ENCODE measurements around the gene CACNA2D4.

The CACNA2D4 gene

DNA sequence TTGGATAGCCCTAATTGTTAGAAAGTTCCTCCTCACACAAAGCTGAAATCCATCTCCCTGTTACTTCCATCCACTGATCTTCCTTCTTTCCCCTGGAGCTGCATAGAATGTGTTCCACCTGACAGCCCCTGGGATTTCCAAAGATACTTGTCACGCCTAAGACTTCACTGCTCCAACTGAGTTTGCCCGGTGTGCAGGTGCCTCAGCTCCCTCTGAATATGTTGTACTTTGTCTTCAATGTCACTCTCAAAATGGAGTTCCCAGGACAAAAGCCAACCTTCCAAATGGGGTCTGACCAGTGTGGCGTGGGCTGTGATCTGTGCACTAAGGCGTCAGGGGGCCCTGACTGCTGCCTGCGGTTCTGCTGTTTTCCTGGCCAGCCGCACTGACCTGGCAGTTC is 42.8 kb downstream of the CACNA2D4 start:
- TF ChIP-seq, protein P1, sequence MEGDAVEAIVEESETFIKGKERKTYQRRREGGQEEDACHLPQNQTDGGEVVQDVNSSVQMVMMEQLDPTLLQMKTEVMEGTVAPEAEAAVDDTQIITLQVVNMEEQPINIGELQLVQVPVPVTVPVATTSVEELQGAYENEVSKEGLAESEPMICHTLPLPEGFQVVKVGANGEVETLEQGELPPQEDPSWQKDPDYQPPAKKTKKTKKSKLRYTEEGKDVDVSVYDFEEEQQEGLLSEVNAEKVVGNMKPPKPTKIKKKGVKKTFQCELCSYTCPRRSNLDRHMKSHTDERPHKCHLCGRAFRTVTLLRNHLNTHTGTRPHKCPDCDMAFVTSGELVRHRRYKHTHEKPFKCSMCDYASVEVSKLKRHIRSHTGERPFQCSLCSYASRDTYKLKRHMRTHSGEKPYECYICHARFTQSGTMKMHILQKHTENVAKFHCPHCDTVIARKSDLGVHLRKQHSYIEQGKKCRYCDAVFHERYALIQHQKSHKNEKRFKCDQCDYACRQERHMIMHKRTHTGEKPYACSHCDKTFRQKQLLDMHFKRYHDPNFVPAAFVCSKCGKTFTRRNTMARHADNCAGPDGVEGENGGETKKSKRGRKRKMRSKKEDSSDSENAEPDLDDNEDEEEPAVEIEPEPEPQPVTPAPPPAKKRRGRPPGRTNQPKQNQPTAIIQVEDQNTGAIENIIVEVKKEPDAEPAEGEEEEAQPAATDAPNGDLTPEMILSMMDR (IDR thresholded peaks at IDR 0.05; ENCODE audit: borderline replicate concordance, insufficient read depth, low read depth, low read length) = no peak
- no peak overlapping the region for H3K4me3 ChIP-seq (ENCODE audit: low read depth, low read length)

DNA sequence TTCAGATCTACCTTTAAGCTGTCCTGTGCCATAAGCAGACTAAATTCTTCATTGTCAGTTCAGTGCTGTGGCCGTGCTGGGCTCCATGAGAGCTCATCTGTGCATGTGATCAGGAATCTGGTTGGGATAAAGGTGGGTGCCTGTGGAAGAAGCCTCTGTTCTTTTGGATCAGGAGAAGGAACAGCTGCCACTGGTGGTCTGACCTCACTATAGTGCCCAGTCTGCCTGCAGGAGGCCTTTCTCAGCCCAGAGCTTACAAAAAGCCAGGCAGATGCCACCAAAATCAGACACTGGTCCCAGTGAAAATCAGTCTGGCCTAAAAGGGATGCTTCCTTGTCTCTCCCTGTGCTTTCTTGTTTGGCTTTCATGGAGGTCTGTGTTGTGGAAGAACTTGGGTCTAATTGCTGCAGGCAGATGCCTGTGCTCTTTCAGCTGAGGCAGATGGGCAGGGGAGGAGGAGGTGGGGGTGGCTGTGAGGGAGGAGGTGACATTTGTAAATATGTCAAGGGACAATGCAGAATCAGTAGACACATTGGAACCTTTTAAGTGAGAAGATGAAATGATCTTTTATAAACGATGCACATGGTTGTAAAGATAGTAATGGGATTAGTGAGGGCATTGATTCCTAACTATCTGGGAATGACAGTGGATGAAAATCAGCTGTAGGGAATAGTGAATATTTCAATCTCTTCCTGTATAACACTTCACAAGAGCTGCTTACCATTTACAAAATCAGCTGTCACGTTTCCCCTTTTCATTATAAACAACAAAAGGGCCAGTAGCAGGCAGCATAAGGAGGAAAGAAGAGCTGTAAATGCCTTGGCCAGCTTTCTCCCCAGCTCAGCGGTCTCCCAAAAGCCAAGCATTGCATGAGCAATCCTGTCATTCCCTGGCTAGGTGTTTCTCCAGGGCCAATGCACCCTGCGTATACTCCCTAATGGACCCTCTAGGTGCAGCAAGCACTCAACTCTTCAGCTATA is 44.6 kb downstream of the CACNA2D4 start:
- no peak overlapping the region for H3K4me3 ChIP-seq (ENCODE audit: low read depth, low read length)
- TF ChIP-seq, protein P1 (IDR thresholded peaks at IDR 0.05; ENCODE audit: borderline replicate concordance, insufficient read depth, low read depth, low read length) = no peak

DNA sequence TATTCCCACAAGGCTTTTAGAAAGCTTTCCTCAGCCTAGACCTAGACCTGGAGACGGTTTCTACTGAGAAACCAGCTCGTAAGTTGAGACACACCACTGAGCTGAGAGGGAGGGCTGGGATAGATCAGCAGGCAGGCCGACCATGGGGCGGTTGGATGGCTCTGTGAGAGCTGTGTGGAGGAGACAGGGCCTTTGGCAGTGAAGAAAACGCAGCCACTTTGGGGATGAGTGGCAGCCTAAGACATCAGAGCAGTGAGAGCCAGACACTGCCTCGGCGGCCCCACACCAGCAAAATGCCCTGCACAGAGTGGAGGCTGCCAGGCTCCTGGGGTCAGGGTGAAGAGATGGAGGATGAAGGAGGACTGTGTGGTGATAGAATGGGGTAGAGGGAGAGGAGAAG is 46.0 kb downstream of the CACNA2D4 start:
- TF ChIP-seq, protein P1 (IDR thresholded peaks at IDR 0.05; ENCODE audit: borderline replicate concordance, insufficient read depth, low read depth, low read length) = no peak
- no peak overlapping the region for H3K4me3 ChIP-seq (ENCODE audit: low read depth, low read length)

DNA sequence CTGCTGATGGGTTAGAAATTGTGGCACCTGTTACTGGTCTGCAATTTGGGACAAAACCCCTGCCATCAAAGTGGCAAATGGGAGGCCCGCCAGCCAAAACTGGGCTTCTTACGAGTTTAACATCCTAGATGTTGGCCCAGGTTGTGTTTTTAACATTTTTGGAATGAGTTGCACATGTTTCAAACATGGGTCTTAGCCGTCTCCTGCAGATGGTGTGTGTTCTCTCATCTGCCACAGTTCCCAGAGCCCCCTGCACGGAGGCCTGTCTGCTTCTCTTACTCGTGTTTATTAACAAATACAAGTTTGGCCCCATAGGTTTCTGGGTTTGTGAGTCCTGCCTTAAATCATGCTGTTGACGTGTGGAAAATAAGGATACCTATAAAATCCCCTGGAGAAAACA is 46.5 kb downstream of the CACNA2D4 start:
- no peak overlapping the region for H3K4me3 ChIP-seq (ENCODE audit: low read depth, low read length)
- TF ChIP-seq, protein P1 (IDR thresholded peaks at IDR 0.05; ENCODE audit: borderline replicate concordance, insufficient read depth, low read depth, low read length) = no peak

DNA sequence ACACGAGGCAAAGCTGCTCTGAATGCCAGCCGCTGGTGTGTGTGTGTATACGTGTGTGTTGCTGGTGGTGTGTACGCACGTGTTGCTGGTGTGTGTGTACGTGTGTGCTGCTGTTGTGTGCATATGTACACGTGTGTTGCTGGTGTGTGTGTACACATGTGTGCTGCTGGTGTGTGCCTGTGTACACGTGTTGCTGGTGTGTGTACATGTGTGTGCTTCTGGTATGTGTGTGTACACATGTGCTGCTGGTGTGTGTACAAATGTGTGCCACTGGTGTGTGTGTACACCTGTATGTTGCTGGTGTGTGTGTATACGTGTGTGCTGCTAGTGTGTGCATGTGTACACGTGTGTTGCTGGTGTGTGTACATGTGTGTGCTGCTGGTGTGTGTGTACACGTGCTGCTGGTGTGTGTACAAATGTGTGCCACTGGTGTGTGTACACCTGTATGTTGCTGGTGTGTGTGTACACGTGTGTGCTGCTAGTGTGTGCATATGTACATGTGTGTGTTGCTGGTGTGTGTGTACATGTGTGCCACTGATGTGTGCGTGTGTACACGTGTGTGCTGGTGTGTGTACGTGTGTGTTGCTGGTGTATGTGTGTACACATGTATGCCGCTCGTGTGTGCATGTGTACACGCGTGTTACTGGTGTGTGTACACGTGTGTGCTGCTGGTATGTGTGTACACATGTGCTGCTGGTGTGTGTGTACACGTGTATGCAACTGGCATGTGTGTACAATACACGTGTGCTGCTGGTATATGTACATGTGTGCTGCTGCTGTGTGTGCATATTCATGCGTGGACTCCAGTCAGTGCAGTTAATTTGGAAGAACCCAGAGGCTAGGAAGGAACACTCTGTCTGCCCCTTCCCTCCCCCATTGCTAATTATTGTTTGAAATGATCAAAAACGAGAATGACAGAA is 47.2 kb downstream of the CACNA2D4 start:
- TF ChIP-seq, protein P1 (IDR thresholded peaks at IDR 0.05; ENCODE audit: borderline replicate concordance, insufficient read depth, low read depth, low read length) = no peak
- no peak overlapping the region for H3K4me3 ChIP-seq (ENCODE audit: low read depth, low read length)

DNA sequence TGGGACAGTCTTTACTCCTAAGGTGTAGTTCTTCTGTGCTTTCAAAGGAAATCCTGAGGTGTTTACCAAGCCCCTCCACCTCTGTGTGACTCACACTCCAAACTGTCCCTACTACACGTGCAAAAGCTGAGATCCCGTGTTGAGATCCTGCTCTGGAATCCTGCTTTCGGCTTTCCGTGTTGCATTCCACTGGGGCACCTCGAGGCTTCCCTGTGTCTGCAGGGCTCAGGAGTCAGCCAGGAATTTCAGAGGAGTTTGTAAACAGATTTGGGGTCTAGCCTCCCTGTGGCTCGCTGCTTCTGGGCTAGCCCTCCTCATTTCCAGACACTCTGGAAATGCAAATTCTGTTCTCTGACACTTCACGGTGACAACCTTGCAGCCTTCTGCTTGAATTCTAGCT is 48.4 kb downstream of the CACNA2D4 start:
- TF ChIP-seq, protein P1 (IDR thresholded peaks at IDR 0.05; ENCODE audit: borderline replicate concordance, insufficient read depth, low read depth, low read length) = no peak
- H3K4me3 ChIP-seq (ENCODE audit: low read depth, low read length) = no peak overlapping the region
